AG09319 (cell line): Measurements from ENCODE around the gene MAGEA1.

ENCODE experiments used
- DNase-seq: peaks from one replicate; pipeline ENCODE4 v3.0.0-alpha.2; 2010; ENCODE audit warnings: low read depth; ENCODE audit errors: extremely low read depth
- CTCF ChIP-seq: IDR thresholded peaks from 2 replicates; pipeline ENCODE4 v1.5.1; 2011; ENCODE audit warnings: low read depth, mild to moderate bottlenecking, inconsistent platforms, low read length, moderate library complexity

The MAGEA1 gene

GRCh38 chrX:153216926-153217325 lies 37.8 kb downstream of the MAGEA1 start:
- no peak for DNase-seq
- no peak for TF ChIP-seq CTCF

GRCh38 chrX:153225438-153226098 lies 46.5 kb downstream of the MAGEA1 start:
- no peak for DNase-seq
- no peak for TF ChIP-seq CTCF

GRCh38 chrX:153226344-153227185 lies 47.5 kb downstream of the MAGEA1 start:
- no peak for TF ChIP-seq CTCF
- DNase-seq, result no peak
